Testis (tissue), 3 donors: ENCODE results near the gene SEMA3G. TPM values are rescaled to one million over a fixed set of nuclear protein-coding genes. Genes with fewer than 3 reads are reported as not detected.
A peak's percentile ranks its signal among the peaks of the same experiment; 100 is the strongest.

Experiments
- DNase-seq: peaks from one replicate; pipeline ENCODE4 v3.0.0-alpha.2; 2019
- H3K27ac ChIP-seq, 2 donors: fragments of 200-600 bp; sonication (generic); one replicate each; pipeline ENCODE4 v1.5.1; 2019
- H3K27me3 ChIP-seq: fragments of 200-600 bp; sonication (generic); one replicate; pipeline ENCODE4 v1.5.1; 2019
- H3K36me3 ChIP-seq: fragments of 200-600 bp; sonication (generic); one replicate; pipeline ENCODE4 v1.5.1; 2017; ENCODE audit warnings: low read depth; ENCODE audit errors: missing control alignments
- H3K4me1 ChIP-seq: fragments of 200-600 bp; sonication (generic); one replicate; pipeline ENCODE4 v1.5.1; 2019
- H3K4me3 ChIP-seq, 2 donors: fragments of 200-600 bp; sonication (generic); one replicate each; pipeline ENCODE4 v1.5.1; 2017 to 2019
- H3K9me3 ChIP-seq: fragments of 200-600 bp; sonication (generic); one replicate; pipeline ENCODE4 v1.5.1; 2017
- CTCF ChIP-seq, 3 experiments: fragments of 450-650 bp in 2 of 3; fragments of 200-600 bp in 1 of 3; sonication (generic) in 1 of 3; IDR thresholded peaks; one replicate each; pipeline ENCODE4 v1.5.1; 2016 to 2019; ENCODE audit warnings: antibody characterized with exemption in 3 of 3, mild to moderate bottlenecking in 2 of 3, moderate library complexity in 1 of 3
- POLR2A ChIP-seq: fragments of 450-650 bp; IDR thresholded peaks from one replicate; pipeline ENCODE4 v1.6.1; 2017; ENCODE audit warnings: antibody characterized with exemption, mild to moderate bottlenecking, moderate library complexity
- WGBS, 2 donors: methylation state at CpG; one replicate each; pipeline ENCODE4 v1.1.5; 2018; 5-methylcytosine and 5-hydroxymethylcytosine counted together
- intact Hi-C: fragments of 100-400 bp; cut with DNase I; formaldehyde crosslinking; loops from one replicate; pipeline ENCODE4 v1.15.1; 2023; ENCODE audit warnings: low total_unique reads
- polyA plus RNA-seq: library from polyadenylated mRNA; stranded (reverse); fragments of 350-450 nt; fragmentation: Illumina TruSeq; extraction: RNeasy Lipid Tissue Mini Kit (QIAGEN cat#74804); gene quantifications from one replicate; pipeline ENCODE4 v1.2.3, GENCODE V29; 2014; ENCODE audit warnings: low read depth, low replicate concordance; ENCODE audit not compliant: insufficient read depth
- total RNA-seq, 2 donors: library from RNA; depleted of rRNA; stranded (reverse); fragments of >200 nt; gene quantifications; one replicate each; pipeline ENCODE4 v1.2.3, GENCODE V29; 2016

SEMA3G gene
- total and polyA plus RNA-seq, 3 donors from 2014 or later, result 1.7 to 3.1 (median 2.1) TPM

DNA sequence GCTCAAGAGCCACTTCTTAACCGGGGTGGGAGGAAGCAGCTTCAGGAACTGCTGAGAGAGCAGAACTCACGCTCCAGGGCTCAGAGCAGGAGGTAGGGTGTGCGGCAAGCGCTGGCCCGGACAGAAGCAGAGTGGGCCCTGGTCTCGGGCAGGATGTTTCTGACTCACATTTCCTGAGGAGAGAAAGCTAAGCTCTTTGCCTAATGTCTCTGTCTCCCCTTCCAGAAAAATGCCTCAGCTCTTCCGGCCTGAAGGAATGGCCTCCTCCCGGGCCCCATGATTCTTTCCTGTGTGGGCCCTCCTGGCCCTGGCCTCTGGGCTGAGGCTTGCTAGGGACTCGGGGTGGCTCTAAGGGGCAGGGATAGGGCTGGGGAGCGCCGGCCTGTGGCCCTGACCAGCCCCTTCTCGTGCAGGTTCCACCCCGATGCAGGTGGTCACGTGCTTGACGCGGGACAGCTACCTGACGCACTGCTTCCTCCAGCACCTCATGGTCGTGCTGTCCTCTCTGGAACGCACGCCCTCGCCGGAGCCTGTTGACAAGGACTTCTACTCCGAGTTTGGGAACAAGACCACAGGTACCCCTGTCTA is 46.1 kb upstream of the SEMA3G start:
- no peaks in the 10 kb centered on the region for H3K9me3 ChIP-seq
- 70 to 71% methylated on average over 9 to 15 of the region's 23 CpGs for WGBS, 2 donors
- H3K4me3 ChIP-seq, result no peak overlapping the region
- H3K27me3 ChIP-seq, result no peaks in the 10 kb centered on the region
- peaks cover 71% of the 10 kb centered on the region for H3K4me1 ChIP-seq
- peak overlapping the region; percentile 47 to 81 for H3K27ac ChIP-seq
- DNase-seq, result no peak
- intact Hi-C loops, result no loop called here
- H3K36me3 ChIP-seq, result no peaks in the 10 kb centered on the region
- no peak for TF ChIP-seq CTCF (IDR thresholded peaks at IDR 0.05)
- no peak for TF ChIP-seq POLR2A

GRCh38 chr3:52490035-52490938 is 45.4 kb upstream of the SEMA3G start:
- WGBS, 2 donors, result 53 to 57% methylated on average over 11 to 22 of the region's 22 CpGs
- intact Hi-C loops, result no loop called here
- H3K4me1 ChIP-seq, result peaks cover 75% of the 10 kb centered on the region

GRCh38 chr3:52489453-52489852 is 44.5 kb upstream of the SEMA3G start:
- TF ChIP-seq POLR2A (no peak), CTCF (IDR thresholded peaks at IDR 0.05) (no peak)
- Histone ChIP-seq H3K4me3 (no peak overlapping the region), H3K9me3 (no peaks in the 10 kb centered on the region), H3K4me1 (peaks cover 75% of the 10 kb centered on the region), H3K27ac (peak overlapping the region; percentile 72 to 81), H3K27me3 (no peaks in the 10 kb centered on the region), H3K36me3 (no peaks in the 10 kb centered on the region)
- WGBS, 2 donors, result 93% methylated on average over 14 of the region's 18 CpGs; no CpG with 5 or more reads in 1 of the 2 donors
- intact Hi-C loops, result loop anchor here (5.0 kb wide), 1 partner anchor 48 kb away; the partner anchor contains the start of gene UQCC5
- no peak for DNase-seq

More at GRCh38 chr3:52490035-52490938, 45.4 kb upstream of the SEMA3G start:
- peak overlapping the region; percentile 72 to 81 for H3K27ac ChIP-seq
- H3K36me3 ChIP-seq, result no peaks in the 10 kb centered on the region
- DNase-seq, result no peak
- no peaks in the 10 kb centered on the region for H3K9me3 ChIP-seq
- TF ChIP-seq POLR2A (no peak), CTCF (IDR thresholded peaks at IDR 0.05) (no peak)
- no peaks in the 10 kb centered on the region for H3K27me3 ChIP-seq
- H3K4me3 ChIP-seq, result no peak overlapping the region

- no peaks in the 10 kb centered on the region for H3K27me3 ChIP-seq
- H3K4me1 ChIP-seq, result peaks cover 73% of the 10 kb centered on the region
- 80 to 100% methylated on average over 1 to 3 of the region's 3 CpGs for WGBS, 2 donors
- DNase-seq, result no peak
- no peak overlapping the region for H3K4me3 ChIP-seq
- H3K9me3 ChIP-seq, result no peaks in the 10 kb centered on the region
- H3K27ac ChIP-seq, result peak overlapping the region; percentile 44 to 81
- H3K36me3 ChIP-seq, result no peaks in the 10 kb centered on the region
- TF ChIP-seq POLR2A, result no peak
- TF ChIP-seq CTCF (IDR thresholded peaks at IDR 0.05), result no peak
- intact Hi-C loops, result loop anchor here (5.0 kb wide), 1 partner anchor 49 kb away; the partner anchor contains the start of gene UQCC5
These were observed 43.8 kb upstream of the SEMA3G start for GRCh38 chr3:52488746-52489145.
